T-helper 1 cell treated with Interleukin-12 subunit alpha and Interleukin-12 subunit beta and Interleukin-4 antibody, amounts not matched to agents 30 μg/mL and 1 μg/mL, for 36 hours (primary cell): ENCODE results near the gene SMLR1.

Experiments used
- H3K27ac Mint-ChIP-seq: one replicate; pipeline ENCODE4 v1.8.0; 2021; ENCODE audit warnings: mild to moderate bottlenecking, mixed read lengths
- H3K27me3 Mint-ChIP-seq: one replicate; pipeline ENCODE4 v1.8.0; 2021; ENCODE audit warnings: low read depth, mixed read lengths
- H3K36me3 Mint-ChIP-seq: one replicate; pipeline ENCODE4 v1.8.0; 2021; ENCODE audit warnings: low read depth, mixed read lengths
- H3K4me1 Mint-ChIP-seq: one replicate; pipeline ENCODE4 v1.8.0; 2021; ENCODE audit warnings: low read depth, mixed read lengths
- H3K4me3 Mint-ChIP-seq: one replicate; pipeline ENCODE4 v1.8.0; 2021; ENCODE audit warnings: mild to moderate bottlenecking, moderate library complexity, mixed read lengths
- H3K9me3 Mint-ChIP-seq: one replicate; pipeline ENCODE4 v1.8.0; 2021; ENCODE audit warnings: mixed read lengths

Gene SMLR1

GRCh38 chr6:130852844-130853554, 25.8 kb downstream of the SMLR1 start:
- Mint-ChIP-seq H3K36me3 (no peaks in the 10 kb centered on the region), H3K9me3 (no peaks in the 10 kb centered on the region), H3K4me1 (peaks cover 4% of the 10 kb centered on the region), H3K27ac (no peak overlapping the region), H3K4me3 (no peak overlapping the region), H3K27me3 (no peaks in the 10 kb centered on the region)

GRCh38 chr6:130853555-130854183, 26.5 kb downstream of the SMLR1 start:
- Mint-ChIP-seq H3K36me3 (no peaks in the 10 kb centered on the region), H3K4me3 (no peak overlapping the region), H3K27ac (no peak overlapping the region), H3K9me3 (no peaks in the 10 kb centered on the region), H3K4me1 (peaks cover 3% of the 10 kb centered on the region), H3K27me3 (no peaks in the 10 kb centered on the region)

- no peak overlapping the region for H3K4me3 Mint-ChIP-seq
- H3K27me3 Mint-ChIP-seq: no peaks in the 10 kb centered on the region
- H3K9me3 Mint-ChIP-seq: no peaks in the 10 kb centered on the region
- H3K4me1 Mint-ChIP-seq: no peaks in the 10 kb centered on the region
- H3K27ac Mint-ChIP-seq: no peak overlapping the region
- no peaks in the 10 kb centered on the region for H3K36me3 Mint-ChIP-seq
Measured at GRCh38 chr6:130858054-130858453, 30.8 kb downstream of the SMLR1 start.

GRCh38 chr6:130858498-130859160, 31.4 kb downstream of the SMLR1 start:
- Mint-ChIP-seq H3K9me3 (no peaks in the 10 kb centered on the region), H3K27ac (no peak overlapping the region), H3K4me1 (no peaks in the 10 kb centered on the region), H3K27me3 (no peaks in the 10 kb centered on the region), H3K4me3 (no peak overlapping the region), H3K36me3 (no peaks in the 10 kb centered on the region)

GRCh38 chr6:130859161-130859867, 32.1 kb downstream of the SMLR1 start:
- no peaks in the 10 kb centered on the region for H3K4me1 Mint-ChIP-seq
- H3K27me3 Mint-ChIP-seq: no peaks in the 10 kb centered on the region
- no peak overlapping the region for H3K4me3 Mint-ChIP-seq
- no peaks in the 10 kb centered on the region for H3K9me3 Mint-ChIP-seq
- H3K27ac Mint-ChIP-seq: no peak overlapping the region
- H3K36me3 Mint-ChIP-seq: no peaks in the 10 kb centered on the region

GRCh38 chr6:130862370-130862769, 35.2 kb downstream of the SMLR1 start:
- Mint-ChIP-seq H3K36me3 (no peaks in the 10 kb centered on the region), H3K9me3 (no peaks in the 10 kb centered on the region), H3K27ac (no peak overlapping the region), H3K4me3 (no peak overlapping the region), H3K4me1 (no peaks in the 10 kb centered on the region), H3K27me3 (no peaks in the 10 kb centered on the region)

- no peaks in the 10 kb centered on the region for H3K9me3 Mint-ChIP-seq
- H3K27ac Mint-ChIP-seq: no peak overlapping the region
- H3K27me3 Mint-ChIP-seq: no peaks in the 10 kb centered on the region
- no peaks in the 10 kb centered on the region for H3K4me1 Mint-ChIP-seq
- no peaks in the 10 kb centered on the region for H3K36me3 Mint-ChIP-seq
- no peak overlapping the region for H3K4me3 Mint-ChIP-seq
Measured at GRCh38 chr6:130863415-130864230, 36.4 kb downstream of the SMLR1 start.

GRCh38 chr6:130864344-130864743, 37.1 kb downstream of the SMLR1 start:
- Mint-ChIP-seq H3K9me3 (no peaks in the 10 kb centered on the region), H3K36me3 (no peaks in the 10 kb centered on the region), H3K27me3 (no peaks in the 10 kb centered on the region), H3K27ac (no peak overlapping the region), H3K4me1 (no peaks in the 10 kb centered on the region), H3K4me3 (no peak overlapping the region)

GRCh38 chr6:130865793-130866192, 38.6 kb downstream of the SMLR1 start:
- Mint-ChIP-seq H3K36me3 (no peaks in the 10 kb centered on the region), H3K27me3 (no peaks in the 10 kb centered on the region), H3K9me3 (no peaks in the 10 kb centered on the region), H3K4me3 (no peak overlapping the region), H3K27ac (no peak overlapping the region), H3K4me1 (no peaks in the 10 kb centered on the region)

- no peaks in the 10 kb centered on the region for H3K36me3 Mint-ChIP-seq
- H3K4me1 Mint-ChIP-seq: peaks cover 4% of the 10 kb centered on the region
- H3K27me3 Mint-ChIP-seq: no peaks in the 10 kb centered on the region
- H3K9me3 Mint-ChIP-seq: no peaks in the 10 kb centered on the region
- no peak overlapping the region for H3K4me3 Mint-ChIP-seq
- H3K27ac Mint-ChIP-seq: no peak overlapping the region
Measured at GRCh38 chr6:130869681-130870080, 42.5 kb downstream of the SMLR1 start.

- no peak overlapping the region for H3K4me3 Mint-ChIP-seq
- no peaks in the 10 kb centered on the region for H3K9me3 Mint-ChIP-seq
- H3K27ac Mint-ChIP-seq: no peak overlapping the region
- H3K4me1 Mint-ChIP-seq: peaks cover 4% of the 10 kb centered on the region
- no peaks in the 10 kb centered on the region for H3K27me3 Mint-ChIP-seq
- no peaks in the 10 kb centered on the region for H3K36me3 Mint-ChIP-seq
Measured at GRCh38 chr6:130870179-130870880, 43.1 kb downstream of the SMLR1 start.

- no peaks in the 10 kb centered on the region for H3K36me3 Mint-ChIP-seq
- H3K9me3 Mint-ChIP-seq: no peaks in the 10 kb centered on the region
- H3K27ac Mint-ChIP-seq: no peak overlapping the region
- no peak overlapping the region for H3K4me3 Mint-ChIP-seq
- H3K4me1 Mint-ChIP-seq: peaks cover 4% of the 10 kb centered on the region
- H3K27me3 Mint-ChIP-seq: no peaks in the 10 kb centered on the region
Measured at GRCh38 chr6:130872250-130873095, 45.3 kb downstream of the SMLR1 start.

- H3K27ac Mint-ChIP-seq: no peak overlapping the region
- H3K4me1 Mint-ChIP-seq: peaks cover 4% of the 10 kb centered on the region
- no peaks in the 10 kb centered on the region for H3K9me3 Mint-ChIP-seq
- H3K27me3 Mint-ChIP-seq: no peaks in the 10 kb centered on the region
- no peak overlapping the region for H3K4me3 Mint-ChIP-seq
- H3K36me3 Mint-ChIP-seq: no peaks in the 10 kb centered on the region
Measured at GRCh38 chr6:130873746-130874145, 46.5 kb downstream of the SMLR1 start.
